IMR-90 (cell line): Measurements from ENCODE around the gene CNTRL. TPM values are rescaled to one million over a fixed set of nuclear protein-coding genes. Genes with fewer than 3 reads are reported as not detected.
A peak's percentile ranks its signal among the peaks of the same experiment; 100 is the strongest.

Source experiments
- ATAC-seq: fragments of 200-7000 bp; cut with Tn5 transposase; 2 replicates; pipeline ENCODE4 v1.9.1; 2020; ENCODE audit warnings: low read depth, mild to moderate bottlenecking, moderate library complexity
- Bru-seq: library from RNA; stranded (reverse); fragments of 400-500 nt; gene quantifications from one replicate; lab custom pipeline; 2021; lab: Mats Ljungman, UMichigan
- BruChase-seq, 2 experiments: library from RNA; stranded (reverse); fragments of 400-500 nt; gene quantifications; one replicate each; lab custom pipeline; 2021; lab: Mats Ljungman, UMichigan
- BruUV-seq: library from RNA; stranded (reverse); fragments of 400-500 nt; replicated peaks from 2 replicates; lab custom pipeline; 2021; lab: Mats Ljungman, UMichigan
- CTCF ChIA-PET: fragments of 300-600 bp; formaldehyde crosslinking; extraction: SDS; loops from one replicate; lab custom pipeline; 2021; ENCODE audit warnings: antibody characterized with exemption; lab: Yijun Ruan, JAX
- POLR2A ChIA-PET: fragments of 300-600 bp; sonication (Branson Sonifier 250); formaldehyde crosslinking; loops from one replicate; lab custom pipeline; 2022; ENCODE audit warnings: antibody characterized with exemption; ENCODE audit not compliant: unreplicated experiment; lab: Charles Lee
- DNase-seq: peaks from one replicate; pipeline ENCODE4 v3.0.0; 2013
- H2AFZ ChIP-seq: replicated peaks from 2 replicates; pipeline ENCODE3; 2013; ENCODE audit warnings: low read length, mild to moderate bottlenecking; ENCODE audit not compliant: poor library complexity
- H2AK5ac ChIP-seq: 2 replicates; pipeline ENCODE4 v1.6.1; 2013; ENCODE audit warnings: low read depth, low read length, inconsistent platforms
- H2AK9ac ChIP-seq: replicated peaks from 2 replicates; pipeline ENCODE3; 2013; ENCODE audit warnings: mild to moderate bottlenecking, low read depth, low read length, moderate library complexity; ENCODE audit not compliant: poor library complexity
- H2BK120ac ChIP-seq: 2 replicates; pipeline ENCODE4 v1.6.1; 2013; ENCODE audit warnings: low read depth, low read length, inconsistent platforms
- H2BK15ac ChIP-seq: 3 replicates; pipeline ENCODE4 v1.6.1; 2013; ENCODE audit warnings: low read depth, low read length, inconsistent platforms
- H2BK20ac ChIP-seq: 2 replicates; pipeline ENCODE4 v1.6.1; 2013; ENCODE audit warnings: low read depth, mild to moderate bottlenecking, inconsistent platforms, low read length, moderate library complexity
- H2BK5ac ChIP-seq: 2 replicates; pipeline ENCODE4 v1.6.1; 2013; ENCODE audit warnings: mild to moderate bottlenecking, low read depth, low read length, inconsistent platforms; ENCODE audit not compliant: poor library complexity, severe bottlenecking
- H3K14ac ChIP-seq: replicated peaks from 2 replicates; pipeline ENCODE4 v1.6.1; 2013; ENCODE audit warnings: low read depth, low read length, inconsistent platforms
- H3K18ac ChIP-seq: 2 replicates; pipeline ENCODE4 v1.6.1; 2013; ENCODE audit warnings: low read depth, low read length, control low read depth
- H3K23ac ChIP-seq: 2 replicates; pipeline ENCODE4 v1.6.1; 2013; ENCODE audit warnings: low read depth, low read length, inconsistent platforms
- H3K27ac ChIP-seq: 2 replicates; pipeline ENCODE4 v1.5.1; 2013; ENCODE audit warnings: mild to moderate bottlenecking, control low read depth, low read length; ENCODE audit not compliant: insufficient read depth
- H3K27me3 ChIP-seq: 2 replicates; pipeline ENCODE4 v1.6.1; 2013; ENCODE audit warnings: low read length; ENCODE audit not compliant: control insufficient read depth, insufficient read depth
- H3K36me3 ChIP-seq: 2 replicates; pipeline ENCODE4 v1.6.1; 2013; ENCODE audit warnings: low read length, mixed read lengths; ENCODE audit not compliant: control insufficient read depth, insufficient read depth
- H3K4ac ChIP-seq: 2 replicates; pipeline ENCODE4 v1.6.1; 2013; ENCODE audit warnings: low read depth, low read length, inconsistent platforms
- H3K4me1 ChIP-seq: 2 replicates; pipeline ENCODE4 v1.6.1; 2013; ENCODE audit warnings: low read length, mixed read lengths; ENCODE audit not compliant: control insufficient read depth, insufficient read depth
- H3K4me2 ChIP-seq: 2 replicates; pipeline ENCODE4 v1.6.1; 2013; ENCODE audit warnings: low read depth, mild to moderate bottlenecking, control low read depth, low read length, moderate library complexity
- H3K4me3 ChIP-seq: 2 replicates; pipeline ENCODE4 v1.5.1; 2013; ENCODE audit warnings: low read depth, mild to moderate bottlenecking, control low read depth, low read length, moderate library complexity; ENCODE audit not compliant: insufficient read depth
- H3K56ac ChIP-seq: 2 replicates; pipeline ENCODE4 v1.6.1; 2013; ENCODE audit warnings: low read length, inconsistent platforms; ENCODE audit not compliant: insufficient read depth; ENCODE audit errors: extremely low read depth
- H3K79me1 ChIP-seq, 2 experiments: 2 replicates each; pipeline ENCODE4 v1.6.1; 2013; ENCODE audit warnings: low read length in 2 of 2, inconsistent platforms in 1 of 2, low read depth in 1 of 2
- H3K9ac ChIP-seq: 2 replicates; pipeline ENCODE4 v1.6.1; 2013; ENCODE audit warnings: low read depth, low read length, control low read depth
- H3K9me1 ChIP-seq: 2 replicates; pipeline ENCODE4 v1.6.1; 2013; ENCODE audit warnings: low read length, inconsistent platforms; ENCODE audit not compliant: insufficient read depth
- H3K9me3 ChIP-seq: 2 replicates; pipeline ENCODE4 v1.6.1; 2013; ENCODE audit warnings: low read length; ENCODE audit not compliant: control insufficient read depth, insufficient read depth
- H4K20me1 ChIP-seq: 2 replicates; pipeline ENCODE4 v1.6.1; 2013; ENCODE audit warnings: low read length, inconsistent platforms; ENCODE audit not compliant: insufficient read depth
- H4K5ac ChIP-seq: 2 replicates; pipeline ENCODE4 v1.6.1; 2013; ENCODE audit warnings: mild to moderate bottlenecking, low read depth, low read length, control low read depth
- H4K8ac ChIP-seq, 2 experiments: 2 replicates each; pipeline ENCODE4 v1.6.1; 2013; ENCODE audit warnings: low read depth in 2 of 2, low read length in 2 of 2, control low read depth in 1 of 2, inconsistent platforms in 1 of 2
- H4K91ac ChIP-seq: 2 replicates; pipeline ENCODE4 v1.6.1; 2013; ENCODE audit warnings: low read depth, low read length, inconsistent platforms; ENCODE audit not compliant: insufficient read depth
- CEBPB ChIP-seq: IDR thresholded peaks from 2 replicates; pipeline ENCODE4 v1.6.1; 2012; ENCODE audit warnings: low read depth, low read length, improper control_type of control experiment
- MAZ ChIP-seq: IDR thresholded peaks from 2 replicates; pipeline ENCODE4 v1.6.1; 2012; ENCODE audit warnings: low read depth, mild to moderate bottlenecking, low read length, improper control_type of control experiment, moderate library complexity, borderline replicate concordance
- MXI1 ChIP-seq: IDR thresholded peaks from 2 replicates; pipeline ENCODE4 v1.6.1; 2012; ENCODE audit warnings: low read depth, mild to moderate bottlenecking, low read length, moderate library complexity, borderline replicate concordance
- NFE2L2 ChIP-seq: fragments of 150-350 bp; IDR thresholded peaks from 2 replicates; pipeline ENCODE4 v1.6.1; 2016; ENCODE audit warnings: low read depth, mild to moderate bottlenecking, low read length
- POLR2A ChIP-seq: IDR thresholded peaks from 2 replicates; pipeline ENCODE4 v1.6.1; 2012; ENCODE audit warnings: mild to moderate bottlenecking, low read depth, low read length
- RAD21 ChIP-seq: IDR thresholded peaks from 2 replicates; pipeline ENCODE4 v1.6.1; 2012; ENCODE audit warnings: low read length, improper control_type of control experiment
- RFX5 ChIP-seq: IDR thresholded peaks from 2 replicates; pipeline ENCODE4 v1.8.0; 2012; ENCODE audit warnings: low read depth, mild to moderate bottlenecking, low read length, moderate library complexity
- WGBS, 2 experiments: methylation state at CpG; one replicate each; pipeline versions ENCODE4 v1.1.5 to v1.1.7; 2013; ENCODE audit warnings: missing lambda C conversion rate in 2 of 2; ENCODE audit not compliant: insufficient read length in 1 of 2; ENCODE audit errors: extremely low coverage in 2 of 2; 5-methylcytosine and 5-hydroxymethylcytosine counted together
- dilution Hi-C: fragments of 300-500 bp; cut with HindIII; formaldehyde crosslinking; loops from one replicate; pipeline ENCODE4 v1.14.3; 2018; ENCODE audit warnings: low sequenced_read_pairs; ENCODE audit not compliant: unreplicated experiment
- in situ Hi-C: fragments of 300-500 bp; cut with MboI; formaldehyde crosslinking; loops from 3 replicates; pipeline ENCODE4 v1.14.3; 2019; ENCODE audit warnings: low sequenced_read_pairs, inconsistent platforms, mixed read lengths
- intact Hi-C: fragments of 100-400 bp; cut with micrococcal nuclease; formaldehyde crosslinking; loops from 2 replicates; pipeline ENCODE4 v1.10.0; 2022
- long read RNA-seq: library from polyadenylated mRNA; unstranded; transcript quantifications from one replicate; pipeline ENCODE4 v2.0.0, GENCODE V29; 2021; ENCODE audit not compliant: unreplicated experiment
- polyA plus RNA-seq, 3 experiments: library from polyadenylated mRNA; depleted of rRNA; stranded (reverse); fragments of >200 nt; gene quantifications; 2 replicates each; pipeline ENCODE4 v1.2.3, GENCODE V29; 2012; ENCODE audit warnings: low replicate concordance in 1 of 3
- total RNA-seq: library from RNA; depleted of rRNA; stranded (reverse); fragments of >200 nt; gene quantifications from 2 replicates; pipeline ENCODE4 v1.2.3, GENCODE V29; 2012; rRNA removed

The CNTRL gene, protein sequence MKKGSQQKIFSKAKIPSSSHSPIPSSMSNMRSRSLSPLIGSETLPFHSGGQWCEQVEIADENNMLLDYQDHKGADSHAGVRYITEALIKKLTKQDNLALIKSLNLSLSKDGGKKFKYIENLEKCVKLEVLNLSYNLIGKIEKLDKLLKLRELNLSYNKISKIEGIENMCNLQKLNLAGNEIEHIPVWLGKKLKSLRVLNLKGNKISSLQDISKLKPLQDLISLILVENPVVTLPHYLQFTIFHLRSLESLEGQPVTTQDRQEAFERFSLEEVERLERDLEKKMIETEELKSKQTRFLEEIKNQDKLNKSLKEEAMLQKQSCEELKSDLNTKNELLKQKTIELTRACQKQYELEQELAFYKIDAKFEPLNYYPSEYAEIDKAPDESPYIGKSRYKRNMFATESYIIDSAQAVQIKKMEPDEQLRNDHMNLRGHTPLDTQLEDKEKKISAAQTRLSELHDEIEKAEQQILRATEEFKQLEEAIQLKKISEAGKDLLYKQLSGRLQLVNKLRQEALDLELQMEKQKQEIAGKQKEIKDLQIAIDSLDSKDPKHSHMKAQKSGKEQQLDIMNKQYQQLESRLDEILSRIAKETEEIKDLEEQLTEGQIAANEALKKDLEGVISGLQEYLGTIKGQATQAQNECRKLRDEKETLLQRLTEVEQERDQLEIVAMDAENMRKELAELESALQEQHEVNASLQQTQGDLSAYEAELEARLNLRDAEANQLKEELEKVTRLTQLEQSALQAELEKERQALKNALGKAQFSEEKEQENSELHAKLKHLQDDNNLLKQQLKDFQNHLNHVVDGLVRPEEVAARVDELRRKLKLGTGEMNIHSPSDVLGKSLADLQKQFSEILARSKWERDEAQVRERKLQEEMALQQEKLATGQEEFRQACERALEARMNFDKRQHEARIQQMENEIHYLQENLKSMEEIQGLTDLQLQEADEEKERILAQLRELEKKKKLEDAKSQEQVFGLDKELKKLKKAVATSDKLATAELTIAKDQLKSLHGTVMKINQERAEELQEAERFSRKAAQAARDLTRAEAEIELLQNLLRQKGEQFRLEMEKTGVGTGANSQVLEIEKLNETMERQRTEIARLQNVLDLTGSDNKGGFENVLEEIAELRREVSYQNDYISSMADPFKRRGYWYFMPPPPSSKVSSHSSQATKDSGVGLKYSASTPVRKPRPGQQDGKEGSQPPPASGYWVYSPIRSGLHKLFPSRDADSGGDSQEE (N-terminal part only)
- 7.3 and 10.6 TPM in 2 replicates for total RNA-seq
- 3.6 and 4.5 TPM in 2 replicates for polyA plus RNA-seq (2012; rRNA removed)
- polyA plus RNA-seq (2012; cell fraction: cytosol; rRNA removed), result 0.68 and 1.4 TPM in 2 replicates
- 1.7 and 6.9 TPM in 2 replicates for polyA plus RNA-seq (2012; cell fraction: nucleus; rRNA removed; ENCODE audit: low replicate concordance)
- Bru-seq, nascent RNA, result percentile 49 among the genes with signal in this experiment
- BruChase-seq, experiment 1, labeled RNA remaining after a 6-hour chase, result percentile 48 among the genes with signal in this experiment
- BruChase-seq, experiment 2, labeled RNA remaining after a 2-hour chase, result percentile 49 among the genes with signal in this experiment
- long read RNA-seq, partial matches to known transcripts, result 2 of 5 reads
- long read RNA-seq, other reads (novel, unspliced or antisense), result 3 of 5 reads

DNA sequence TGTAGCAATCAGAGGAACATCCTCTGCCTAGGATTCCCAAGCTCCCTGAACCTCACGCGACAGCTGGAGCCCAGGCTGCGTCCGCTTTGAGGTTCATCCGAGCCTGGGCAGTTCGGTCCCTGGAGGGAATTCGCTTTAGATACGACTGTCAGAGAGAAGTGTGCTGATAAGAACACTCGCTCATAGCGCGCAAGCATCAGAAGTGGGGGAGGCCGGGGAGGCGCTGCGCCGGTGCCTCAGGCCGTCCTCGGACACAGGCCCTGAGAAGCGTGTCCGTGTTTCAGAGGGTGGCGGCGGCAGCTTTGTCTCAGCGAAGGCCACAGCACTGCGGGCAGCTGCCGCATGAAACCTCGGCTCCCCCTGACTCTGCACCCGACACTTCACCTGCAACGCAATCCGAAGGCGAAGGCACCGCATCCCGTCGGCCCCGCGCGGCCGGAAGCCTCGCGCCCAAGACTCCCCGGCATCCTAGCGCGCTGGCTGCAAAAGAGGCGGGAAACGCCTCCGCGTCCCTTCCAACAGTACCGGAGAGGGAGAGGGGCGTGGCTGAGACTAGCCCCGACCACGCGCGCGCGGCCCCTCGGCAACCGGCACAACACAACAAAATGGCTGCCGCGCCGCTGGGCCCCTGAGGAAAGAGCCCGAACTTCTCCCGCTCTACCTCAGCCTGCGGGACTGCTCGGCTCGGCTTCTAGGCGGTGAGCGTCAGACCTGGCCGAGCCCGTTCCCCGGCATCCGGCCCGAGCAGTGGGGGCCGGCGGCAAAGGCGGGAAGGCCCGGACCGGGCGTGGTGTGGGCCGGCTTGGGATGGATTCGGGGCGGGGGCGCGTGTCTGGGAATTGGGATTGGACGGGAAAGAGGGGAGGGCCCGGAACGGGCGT is at the start of gene CNTRL:
Gene CNTRL, plus strand, starts transcription at position 586 of the 881 bp plus-strand sequence. CDS start 13,372 bp downstream, outside the sequence.
- H4K5ac ChIP-seq, result peak within 1 kb of the TSS; percentile 19; the same call in 1 of the 2 replicates
- H3K4me1 ChIP-seq, result peaks cover 1% of the 10 kb centered on the region; the same call in 1 of the 2 replicates
- H2AK9ac ChIP-seq, result peak within 1 kb of the TSS; percentile 93
- H3K23ac ChIP-seq, result peak within 1 kb of the TSS; percentile 90
- peak within 1 kb of the TSS; percentile 81 for H3K9ac ChIP-seq
- H4K20me1 ChIP-seq, result no peaks in the 10 kb centered on the region
- WGBS, 2 experiments, result 1% methylated on average over 24 of the region's 85 CpGs; no CpG with 5 or more reads in 1 of the 2 experiments
- TF ChIP-seq NFE2L2 (no peak), RAD21 (no peak), MAZ (peak; percentile 43; the same call in 1 of the 2 replicates), POLR2A (peak; percentile 57; the same call in 1 of the 2 replicates), MXI1 (peak; percentile 94), CEBPB (no peak), RFX5 (no peak)
- peak within 1 kb of the TSS; percentile 100 for H2AFZ ChIP-seq
- intact Hi-C loops (loop anchor here (1.0 to 5.0 kb wide), 3 partner anchors 14 to 317 kb away; partner anchors contain the start of gene PHF19), in situ Hi-C loops (loop anchor here (25.0 kb wide), 1 partner anchor 462 kb away; no protein-coding TSS in a partner anchor), dilution Hi-C loops (no loop called here)
- H4K8ac ChIP-seq, result peak within 1 kb of the TSS; percentile 41 to 81
- H3K56ac ChIP-seq, result peak within 1 kb of the TSS; percentile 67; the same call in 1 of the 2 replicates
- peak within 1 kb of the TSS; percentile 74 for H3K4ac ChIP-seq
- ChIA-PET POLR2A (no interaction called here), CTCF (interaction anchor here (0.6 to 1.2 kb wide), 4 partner anchors 9 to 89 kb away, joined by 3 to 4 read pairs (median 4); no protein-coding TSS in a partner anchor)
- peak within 1 kb of the TSS; percentile 53 for H3K14ac ChIP-seq
- DNase-seq (peak; percentile 85), ATAC-seq (peak; percentile 91)
- peaks cover 3 to 21% of the 10 kb centered on the region in 2 experiments; a peak in 3 of 4 replicates for H3K79me1 ChIP-seq
- H3K4me2 ChIP-seq, result peak within 1 kb of the TSS; percentile 95
- H3K27ac ChIP-seq, result peak within 1 kb of the TSS; percentile 85
- peak within 1 kb of the TSS; percentile 73 for H3K4me3 ChIP-seq
- H3K27me3 ChIP-seq, result no peaks in the 10 kb centered on the region
- H2BK5ac ChIP-seq, result peak within 1 kb of the TSS; percentile 57
- BruUV-seq, result no TSS peak
- peak within 1 kb of the TSS; percentile 1 for H2AK5ac ChIP-seq
- peak within 1 kb of the TSS; percentile 57; the same call in 1 of the 3 replicates for H2BK15ac ChIP-seq
- H3K9me3 ChIP-seq, result no peaks in the 10 kb centered on the region
- peak within 1 kb of the TSS; percentile 81 for H2BK120ac ChIP-seq
- no peaks in the 10 kb centered on the region; the same call in 1 of the 2 replicates for H3K9me1 ChIP-seq
- H3K36me3 ChIP-seq, result no peaks in the 10 kb centered on the region
- H3K18ac ChIP-seq, result no peak within 1 kb of the TSS; the same call in 1 of the 2 replicates
- peak within 1 kb of the TSS; percentile 87 for H4K91ac ChIP-seq
- H2BK20ac ChIP-seq, result no peak within 1 kb of the TSS
